Liver (tissue), 9 donors: ENCODE data around the gene RAB4B. TPM values are rescaled to one million over a fixed set of nuclear protein-coding genes. Genes with fewer than 3 reads are reported as not detected.
A peak's percentile ranks its signal among the peaks of the same experiment; 100 is the strongest.
"Not testable (repeated sequence)": the region's sequence is repeated elsewhere in the genome, so short reads cannot be mapped to it uniquely, and the experiment has no call there.

Experiments
- DNase-seq: peaks from one replicate; pipeline ENCODE4 v3.0.0-alpha.2; 2017; ENCODE audit warnings: low spot score
- H3K27ac ChIP-seq, 2 donors: one replicate each; pipeline ENCODE4 v1.7.0; 2013; ENCODE audit warnings: inconsistent platforms in 2 of 2, low read length in 2 of 2, control low read depth in 1 of 2, low read depth in 1 of 2, mild to moderate bottlenecking in 1 of 2
- H3K27me3 ChIP-seq, 4 donors: one replicate each; pipeline versions ENCODE4 v1.6.1 to v1.7.0; 2013; ENCODE audit warnings: low read length in 3 of 4, inconsistent platforms in 1 of 4, mild to moderate bottlenecking in 1 of 4, moderate library complexity in 1 of 4; ENCODE audit not compliant: control insufficient read depth in 4 of 4, insufficient read depth in 4 of 4
- H3K36me3 ChIP-seq, 4 donors: one replicate each; pipeline versions ENCODE4 v1.6.1 to v1.7.0; 2013; ENCODE audit warnings: low read length in 3 of 4, mild to moderate bottlenecking in 3 of 4, low read depth in 1 of 4, moderate library complexity in 1 of 4; ENCODE audit not compliant: control insufficient read depth in 4 of 4, insufficient read depth in 3 of 4
- H3K4me1 ChIP-seq, 4 donors: one replicate each; pipeline versions ENCODE4 v1.6.1 to v1.7.0; 2013; ENCODE audit warnings: low read length in 3 of 4, mild to moderate bottlenecking in 3 of 4, moderate library complexity in 1 of 4; ENCODE audit not compliant: control insufficient read depth in 4 of 4, insufficient read depth in 4 of 4
- H3K4me3 ChIP-seq, 3 donors: one replicate each; pipeline versions ENCODE4 v1.6.1 to v1.7.0; 2013; ENCODE audit warnings: low read length in 3 of 3, control low read depth in 1 of 3, low read depth in 1 of 3, mild to moderate bottlenecking in 1 of 3
- H3K9ac ChIP-seq, 2 donors: one replicate each; pipeline ENCODE4 v1.7.0; 2013; ENCODE audit warnings: low read length in 2 of 2, mild to moderate bottlenecking in 2 of 2, moderate library complexity in 2 of 2, control low read depth in 1 of 2, low read depth in 1 of 2
- H3K9me3 ChIP-seq, 4 donors: one replicate each; pipeline versions ENCODE4 v1.6.1 to v1.7.0; 2013; ENCODE audit warnings: low read length in 3 of 4; ENCODE audit not compliant: control insufficient read depth in 4 of 4
- EGR1 ChIP-seq, 2 donors: IDR thresholded peaks; 2 replicates each; pipeline ENCODE4 v1.6.1; 2016 to 2018; ENCODE audit warnings: antibody characterized with exemption in 2 of 2, low read depth in 2 of 2
- FOXA1 ChIP-seq: IDR thresholded peaks from 2 replicates; pipeline ENCODE4 v1.6.1; 2016; ENCODE audit warnings: antibody characterized with exemption
- FOXA2 ChIP-seq: IDR thresholded peaks from 2 replicates; pipeline ENCODE4 v1.6.1; 2016; ENCODE audit warnings: antibody characterized with exemption
- GABPA ChIP-seq, 2 donors: IDR thresholded peaks in 1 of 2; conservative IDR thresholded peaks in 1 of 2; 2 replicates each; pipeline ENCODE4 v1.6.1; 2016; ENCODE audit warnings: antibody characterized with exemption in 2 of 2, mild to moderate bottlenecking in 1 of 2, moderate library complexity in 1 of 2
- HNF4A ChIP-seq, 2 donors: conservative IDR thresholded peaks; 2 replicates each; pipeline ENCODE4 v1.6.1; 2016; ENCODE audit warnings: antibody characterized with exemption in 2 of 2, mild to moderate bottlenecking in 2 of 2
- HNF4G ChIP-seq: IDR thresholded peaks from 2 replicates; pipeline ENCODE4 v1.6.1; 2016; ENCODE audit warnings: antibody characterized with exemption
- JUND ChIP-seq, 2 donors: IDR thresholded peaks; 2 replicates each; pipeline ENCODE4 v1.6.1; 2016; ENCODE audit warnings: antibody characterized with exemption in 2 of 2
- NR2F2 ChIP-seq: IDR thresholded peaks from 2 replicates; pipeline ENCODE4 v1.6.1; 2016; ENCODE audit warnings: antibody characterized with exemption
- RAD21 ChIP-seq, 2 donors: IDR thresholded peaks; 2 replicates each; pipeline ENCODE4 v1.6.1; 2016; ENCODE audit warnings: antibody characterized with exemption in 2 of 2, mild to moderate bottlenecking in 2 of 2
- REST ChIP-seq: IDR thresholded peaks from 2 replicates; pipeline ENCODE4 v1.6.1; 2016; ENCODE audit warnings: antibody characterized with exemption, mild to moderate bottlenecking
- RXRA ChIP-seq, 2 donors: IDR thresholded peaks; 2 replicates each; pipeline ENCODE4 v1.6.1; 2017 to 2018; ENCODE audit warnings: antibody characterized with exemption in 2 of 2, mild to moderate bottlenecking in 1 of 2
- SP1 ChIP-seq: IDR thresholded peaks from 2 replicates; pipeline ENCODE4 v1.6.1; 2018; ENCODE audit warnings: antibody characterized with exemption, mild to moderate bottlenecking
- TAF1 ChIP-seq: conservative IDR thresholded peaks from 2 replicates; pipeline ENCODE4 v1.6.1; 2016; ENCODE audit warnings: antibody characterized with exemption, mild to moderate bottlenecking
- WGBS: extraction: QIAGEN DNeasy Blood & Tissue Kit; methylation state at CpG from one replicate; pipeline ENCODE4 v1.1.7; 2013; 5-methylcytosine and 5-hydroxymethylcytosine counted together
- polyA plus RNA-seq, 2 donors: library from polyadenylated mRNA; stranded (reverse) in 1 of 2; unstranded in 1 of 2; fragments of 200-250 nt in 1 of 2; fragments of >200 nt in 1 of 2; fragmentation: Nextera tagmentation in 1 of 2; extraction: Ambion mirVana in 1 of 2; gene quantifications; one replicate each; pipeline versions ENCODE4 v1.2.1 to v1.2.3, GENCODE V29; 2013 to 2015
- total RNA-seq, 2 donors: library from RNA; depleted of rRNA; stranded (reverse); fragments of >200 nt; gene quantifications; one replicate each; pipeline ENCODE4 v1.2.3, GENCODE V29; 2014
- TF ChIP-seq, protein P1 (sequence below): IDR thresholded peaks from 2 replicates; pipeline ENCODE4 v1.6.1; 2016; ENCODE audit warnings: antibody characterized with exemption
- TF ChIP-seq, protein P2 (sequence below): IDR thresholded peaks from 2 replicates; pipeline ENCODE4 v1.6.1; 2016; ENCODE audit warnings: antibody characterized with exemption
- TF ChIP-seq, protein P3 (sequence below): IDR thresholded peaks from 2 replicates; pipeline ENCODE4 v1.6.1; 2016; ENCODE audit warnings: antibody characterized with exemption
- donor health status: healthy.
- donor health status: healthy.
- donor health status: healthy.
- donor health status: healthy.
- donor health status: healthy.

RAB4B gene
- total and polyA plus RNA-seq, 4 donors: 5.5 to 16.9 (median 12.9) TPM

DNA sequence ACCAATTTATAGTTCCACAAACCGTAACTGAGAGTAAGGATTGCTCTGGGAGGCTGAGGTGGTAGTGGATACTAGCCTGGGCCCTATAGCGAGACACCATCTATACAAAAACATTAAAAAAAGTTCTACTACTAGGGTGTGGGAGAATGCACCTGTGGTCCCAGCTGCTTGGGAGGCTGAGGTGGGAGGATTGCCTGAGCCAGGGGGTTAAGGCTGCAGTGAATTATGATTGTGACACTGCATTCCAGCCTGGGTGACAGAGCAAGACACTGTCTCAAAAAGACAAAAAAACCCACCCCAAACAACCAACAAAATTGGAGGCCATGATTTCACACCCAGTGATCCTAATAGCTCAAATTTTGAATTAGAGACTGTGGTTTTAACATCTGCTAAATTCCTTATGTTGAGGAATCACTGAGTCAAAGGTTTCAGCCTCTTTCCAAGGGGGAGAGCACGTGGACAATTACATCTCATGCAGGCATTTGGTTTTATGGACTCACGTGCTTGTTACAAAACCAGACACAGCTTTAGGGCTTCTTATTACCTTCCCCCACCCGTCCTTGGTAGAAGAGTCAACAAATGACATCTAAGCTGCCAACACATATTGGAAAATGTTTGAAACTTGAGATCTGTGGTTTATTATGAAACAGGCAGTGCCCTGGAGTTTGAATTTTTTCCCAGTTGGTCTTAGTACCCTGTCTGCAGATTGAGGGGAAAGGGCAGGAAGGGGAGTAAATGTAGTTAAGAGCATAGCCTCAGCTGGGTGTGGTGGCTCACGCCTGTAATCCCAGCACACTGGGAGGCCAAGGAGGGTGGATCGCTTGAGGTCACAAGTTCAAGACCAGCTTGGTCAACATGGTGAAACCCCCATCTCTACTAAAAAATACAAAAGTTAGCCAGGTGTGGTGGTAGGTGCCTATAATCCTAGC, 53.7 kb downstream of the RAB4B start (continued):
- TF ChIP-seq TAF1: no peak

DNA sequence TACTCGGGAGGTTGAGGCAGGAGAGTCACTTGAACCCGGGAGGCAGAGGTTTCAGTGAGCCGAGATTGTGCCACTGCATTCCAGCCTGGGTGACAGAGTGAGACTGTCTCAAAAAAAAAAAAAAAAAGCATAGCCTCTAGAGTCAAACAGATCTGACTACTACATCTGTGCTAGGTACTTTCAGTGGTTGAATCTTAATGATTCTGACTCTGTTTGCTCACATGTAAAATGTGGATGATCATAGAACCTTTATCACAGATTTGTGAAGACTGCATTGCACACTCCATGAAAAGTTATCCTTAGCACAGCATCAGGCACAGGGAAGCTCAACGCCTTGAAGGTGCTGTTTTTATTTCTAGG, 54.4 kb downstream of the RAB4B start:
- WGBS: 53% methylated on average over 4 of the region's 4 CpGs
- Histone ChIP-seq H3K4me1 (peaks cover 3 to 17% (median 7%) of the 10 kb centered on the region in 4 donors), H3K27ac (peak overlapping the region; percentile 84 to 86)
- not testable (repeated sequence) for H3K9ac ChIP-seq, H3K4me3 ChIP-seq, H3K27me3 ChIP-seq, DNase-seq, H3K36me3 ChIP-seq, H3K9me3 ChIP-seq

DNA sequence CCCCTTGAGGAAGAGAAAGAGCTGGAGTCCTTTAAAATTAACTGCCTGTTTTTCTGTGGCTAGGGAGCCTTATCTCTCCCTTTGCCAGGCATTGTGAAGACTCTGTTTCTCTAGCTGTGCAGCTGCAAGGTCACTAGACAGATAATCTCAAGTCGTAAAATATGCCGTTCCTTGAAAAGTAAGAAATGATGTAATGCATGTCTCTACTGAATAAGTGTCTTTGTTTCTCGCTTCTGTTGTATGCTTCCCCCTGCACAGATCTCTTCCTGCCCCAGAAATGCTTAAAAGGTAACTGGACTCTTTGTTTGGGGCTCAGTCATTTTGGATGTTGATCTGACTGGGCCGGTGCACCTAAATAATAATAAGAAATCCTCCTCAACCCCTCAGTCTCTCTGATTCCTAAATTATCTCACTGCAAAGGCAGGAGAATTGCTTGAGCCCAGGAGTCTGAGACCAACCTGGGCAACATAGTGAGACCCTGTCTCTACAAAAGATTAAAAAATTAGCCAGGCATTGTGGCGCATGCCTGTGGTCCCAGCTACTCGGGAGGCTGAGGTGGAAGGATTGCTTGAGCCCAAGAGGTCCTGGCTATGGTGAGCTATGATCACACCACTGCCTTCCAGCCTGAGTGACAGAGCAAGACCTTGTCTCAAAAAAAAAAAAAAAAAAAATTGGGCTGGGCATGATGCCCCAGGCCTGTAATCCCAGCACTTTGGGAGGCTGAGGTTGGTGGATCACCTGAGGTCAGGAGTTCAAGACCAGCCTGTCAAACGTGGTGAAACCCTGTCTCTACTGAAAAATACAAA, 55.9 kb downstream of the RAB4B start:
- not testable (repeated sequence) for H3K27me3 ChIP-seq, H3K9me3 ChIP-seq, H3K9ac ChIP-seq, H3K4me3 ChIP-seq, DNase-seq, H3K36me3 ChIP-seq, H3K27ac ChIP-seq
- 71% methylated on average over 7 of the region's 7 CpGs for WGBS
- H3K4me1 ChIP-seq: peaks cover 3 to 17% (median 7%) of the 10 kb centered on the region in 4 donors

DNA sequence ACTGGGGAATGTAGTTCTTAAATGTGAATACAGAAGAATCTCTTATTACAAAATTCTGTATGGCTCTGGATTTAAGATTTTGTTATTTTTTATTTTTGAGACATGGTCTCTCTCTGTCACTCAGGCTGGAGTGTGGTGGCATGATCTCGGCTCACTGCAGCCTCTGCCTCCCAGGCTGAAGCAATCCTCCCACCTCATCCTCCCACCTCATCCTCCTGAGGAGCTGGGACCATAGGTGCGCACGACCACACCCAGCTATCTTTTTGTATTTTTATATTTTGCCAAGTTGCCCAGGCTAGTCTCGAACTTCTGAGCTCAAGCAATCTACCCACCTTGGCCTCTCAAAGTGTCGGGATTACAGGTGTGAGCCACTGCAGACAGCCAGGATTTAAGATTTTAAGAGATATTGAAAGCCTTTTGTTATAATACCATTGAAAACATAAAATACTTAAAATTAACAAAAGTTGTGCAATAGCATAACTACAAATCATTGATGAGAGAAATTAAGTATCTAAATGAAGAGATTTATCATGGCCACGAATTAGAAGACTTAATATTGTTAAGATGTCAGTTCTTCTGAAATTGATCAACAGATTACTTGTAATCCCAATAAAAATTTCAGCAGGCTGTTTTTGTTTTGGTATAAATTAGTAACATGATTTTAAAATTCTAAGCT, 58.8 kb downstream of the RAB4B start:
- Histone ChIP-seq H3K9me3 (no peaks in the 10 kb centered on the region), H3K9ac (no peak overlapping the region), H3K4me3 (no peak overlapping the region), H3K27ac (no peak overlapping the region), H3K4me1 (peaks cover 0 to 9% (median 1%) of the 10 kb centered on the region in 4 donors), H3K27me3 (no peaks in the 10 kb centered on the region), H3K36me3 (no peaks in the 10 kb centered on the region)
- 88% methylated on average over 6 of the region's 6 CpGs for WGBS
- DNase-seq: no peak
- TF ChIP-seq, protein P1, sequence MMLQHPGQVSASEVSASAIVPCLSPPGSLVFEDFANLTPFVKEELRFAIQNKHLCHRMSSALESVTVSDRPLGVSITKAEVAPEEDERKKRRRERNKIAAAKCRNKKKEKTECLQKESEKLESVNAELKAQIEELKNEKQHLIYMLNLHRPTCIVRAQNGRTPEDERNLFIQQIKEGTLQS: no peak
- TF ChIP-seq GABPA (IDR thresholded peaks at IDR 0.05 in 1 of 2, conservative IDR thresholded peaks at IDR 0.05 in 1 of 2) (no peak), RXRA (IDR thresholded peaks at IDR 0.05) (no peak), HNF4G (no peak), HNF4A (conservative IDR thresholded peaks at IDR 0.05) (no peak), EGR1 (IDR thresholded peaks at IDR 0.05; ENCODE audit: low read depth in 2 of 2) (no peak), FOXA1 (no peak), SP1 (no peak), FOXA2 (no peak), NR2F2 (no peak), RAD21 (IDR thresholded peaks at IDR 0.05) (no peak), JUND (IDR thresholded peaks at IDR 0.05) (no peak), TAF1 (no peak), REST (no peak)
- TF ChIP-seq, protein P2, sequence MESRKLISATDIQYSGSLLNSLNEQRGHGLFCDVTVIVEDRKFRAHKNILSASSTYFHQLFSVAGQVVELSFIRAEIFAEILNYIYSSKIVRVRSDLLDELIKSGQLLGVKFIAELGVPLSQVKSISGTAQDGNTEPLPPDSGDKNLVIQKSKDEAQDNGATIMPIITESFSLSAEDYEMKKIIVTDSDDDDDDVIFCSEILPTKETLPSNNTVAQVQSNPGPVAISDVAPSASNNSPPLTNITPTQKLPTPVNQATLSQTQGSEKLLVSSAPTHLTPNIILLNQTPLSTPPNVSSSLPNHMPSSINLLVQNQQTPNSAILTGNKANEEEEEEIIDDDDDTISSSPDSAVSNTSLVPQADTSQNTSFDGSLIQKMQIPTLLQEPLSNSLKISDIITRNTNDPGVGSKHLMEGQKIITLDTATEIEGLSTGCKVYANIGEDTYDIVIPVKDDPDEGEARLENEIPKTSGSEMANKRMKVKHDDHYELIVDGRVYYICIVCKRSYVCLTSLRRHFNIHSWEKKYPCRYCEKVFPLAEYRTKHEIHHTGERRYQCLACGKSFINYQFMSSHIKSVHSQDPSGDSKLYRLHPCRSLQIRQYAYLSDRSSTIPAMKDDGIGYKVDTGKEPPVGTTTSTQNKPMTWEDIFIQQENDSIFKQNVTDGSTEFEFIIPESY: no peak
- TF ChIP-seq, protein P3, sequence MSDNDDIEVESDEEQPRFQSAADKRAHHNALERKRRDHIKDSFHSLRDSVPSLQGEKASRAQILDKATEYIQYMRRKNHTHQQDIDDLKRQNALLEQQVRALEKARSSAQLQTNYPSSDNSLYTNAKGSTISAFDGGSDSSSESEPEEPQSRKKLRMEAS: no peak
